Activated T-cell treated with anti-CD3 and anti-CD28 coated beads for 24 hours (primary cell): Measurements from ENCODE around the gene COL24A1.
"Not testable (repeated sequence)": the region's sequence is repeated elsewhere in the genome, so short reads cannot be mapped to it uniquely, and the experiment has no call there.

Experiments used
- DNase-seq: peaks from one replicate; pipeline ENCODE4 v3.0.0-alpha.2; 2020; ENCODE audit warnings: low read depth

The COL24A1 gene

DNA sequence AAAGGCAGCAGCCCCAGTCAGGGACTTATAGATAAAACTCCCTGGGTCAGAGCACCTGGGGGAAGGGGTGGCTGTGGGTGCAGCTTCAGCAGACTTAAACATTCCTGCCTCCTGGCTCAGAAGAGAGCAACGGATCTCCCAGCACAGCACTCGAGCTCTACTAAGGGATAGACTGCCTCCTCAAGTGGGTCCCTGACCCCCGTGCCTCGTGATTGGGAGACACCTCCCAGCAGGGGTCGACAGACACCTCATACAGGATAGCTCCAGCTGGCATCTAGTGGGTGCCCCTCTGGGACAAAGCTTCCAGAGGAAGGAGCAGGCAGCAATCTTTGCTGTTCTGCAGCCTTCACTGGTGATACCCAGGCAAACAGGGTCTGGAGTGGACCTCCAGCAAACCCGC is 84.1 kb downstream of the COL24A1 start:
- not testable (repeated sequence) for DNase-seq

GRCh38 chr1:86071870-86072269 is 84.7 kb downstream of the COL24A1 start:
- DNase-seq: not testable (repeated sequence)

- DNase-seq: no peak
Observed at GRCh38 chr1:86069757-86070145, 86.8 kb downstream of the COL24A1 start.

GRCh38 chr1:86068841-86069756 is 87.5 kb downstream of the COL24A1 start:
- no peak for DNase-seq

- DNase-seq: no peak
Observed at GRCh38 chr1:86068271-86068721, 88.3 kb downstream of the COL24A1 start.

- DNase-seq: no peak
Observed at GRCh38 chr1:86067626-86068025, 88.9 kb downstream of the COL24A1 start.

DNA sequence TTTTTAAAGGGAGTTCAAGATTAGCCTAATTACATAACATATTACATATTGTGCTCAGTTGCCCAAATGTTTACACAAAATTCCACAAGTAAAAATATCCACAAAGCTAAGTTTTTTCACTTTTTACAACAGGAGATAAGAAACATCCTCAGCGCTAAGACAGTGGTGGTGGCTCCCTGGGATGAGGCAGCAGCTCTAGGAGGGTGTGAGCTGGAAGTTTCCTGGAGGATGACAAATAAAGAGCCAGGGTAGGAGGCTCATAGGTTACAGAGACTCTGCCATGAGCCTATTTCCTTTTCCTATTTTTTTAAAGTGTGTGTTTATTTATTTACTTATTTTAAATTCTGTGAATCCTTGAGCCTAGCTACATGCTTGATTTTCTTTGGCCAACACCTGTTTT is 91.7 kb downstream of the COL24A1 start:
- DNase-seq: no peak

DNA sequence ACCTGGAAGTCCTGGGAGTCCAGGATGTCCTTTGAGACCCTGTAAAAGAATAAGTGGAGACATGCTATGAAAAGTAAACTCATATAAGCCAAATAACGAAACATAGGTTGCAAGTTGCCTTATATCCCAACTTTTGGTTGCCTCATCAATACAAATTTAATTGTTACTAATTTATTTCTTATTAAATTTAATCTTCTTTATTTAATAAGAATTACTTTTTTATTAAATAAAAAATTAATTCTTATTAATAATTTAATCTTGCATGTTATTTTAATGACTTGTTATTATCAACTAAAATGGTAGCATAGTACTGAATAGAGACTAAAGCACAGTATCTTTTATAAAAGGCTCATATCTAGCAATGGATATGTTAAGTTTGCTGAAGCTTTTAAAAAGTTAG is 92.9 kb downstream of the COL24A1 start:
- DNase-seq: no peak

DNA sequence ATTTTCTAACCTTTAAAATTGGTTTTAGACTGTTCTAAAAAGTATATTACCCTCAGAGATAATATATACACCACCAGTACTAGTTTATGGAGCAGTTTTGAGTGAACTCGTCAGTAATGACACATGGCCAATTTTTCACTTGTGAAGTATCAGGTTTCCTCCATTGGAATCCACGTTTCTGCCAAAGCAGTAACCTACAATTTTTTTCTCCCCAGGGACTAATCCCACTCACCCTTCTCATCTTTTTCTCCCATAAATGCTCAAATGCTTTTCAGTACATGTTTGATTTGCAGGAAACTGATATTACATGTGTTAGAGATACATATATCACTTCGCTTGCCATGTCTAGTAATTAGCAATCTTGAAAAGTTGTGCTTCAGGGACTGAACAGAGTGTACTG is 94.1 kb downstream of the COL24A1 start:
- DNase-seq: no peak

GRCh38 chr1:86061551-86061990 is 95.0 kb downstream of the COL24A1 start:
- DNase-seq: no peak

DNA sequence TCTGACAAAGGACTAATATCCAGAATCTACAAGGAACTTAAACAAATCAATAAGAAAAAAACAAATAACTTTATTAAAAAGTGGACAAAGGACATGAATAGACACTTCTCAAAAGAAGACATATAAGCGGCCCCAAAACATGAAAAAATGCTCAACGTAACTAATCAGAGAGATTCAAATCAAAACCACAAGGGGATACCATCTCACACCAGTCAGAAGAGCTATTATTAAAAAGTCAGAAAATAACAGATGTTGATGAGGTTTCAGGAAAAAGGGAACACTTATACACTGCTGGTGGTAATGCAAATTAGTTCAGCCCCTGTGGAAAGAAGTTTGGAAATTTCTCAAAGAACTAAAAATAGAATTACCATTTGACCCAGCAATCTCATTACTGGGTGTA is 102.2 kb downstream of the COL24A1 start:
- DNase-seq: no peak

DNA sequence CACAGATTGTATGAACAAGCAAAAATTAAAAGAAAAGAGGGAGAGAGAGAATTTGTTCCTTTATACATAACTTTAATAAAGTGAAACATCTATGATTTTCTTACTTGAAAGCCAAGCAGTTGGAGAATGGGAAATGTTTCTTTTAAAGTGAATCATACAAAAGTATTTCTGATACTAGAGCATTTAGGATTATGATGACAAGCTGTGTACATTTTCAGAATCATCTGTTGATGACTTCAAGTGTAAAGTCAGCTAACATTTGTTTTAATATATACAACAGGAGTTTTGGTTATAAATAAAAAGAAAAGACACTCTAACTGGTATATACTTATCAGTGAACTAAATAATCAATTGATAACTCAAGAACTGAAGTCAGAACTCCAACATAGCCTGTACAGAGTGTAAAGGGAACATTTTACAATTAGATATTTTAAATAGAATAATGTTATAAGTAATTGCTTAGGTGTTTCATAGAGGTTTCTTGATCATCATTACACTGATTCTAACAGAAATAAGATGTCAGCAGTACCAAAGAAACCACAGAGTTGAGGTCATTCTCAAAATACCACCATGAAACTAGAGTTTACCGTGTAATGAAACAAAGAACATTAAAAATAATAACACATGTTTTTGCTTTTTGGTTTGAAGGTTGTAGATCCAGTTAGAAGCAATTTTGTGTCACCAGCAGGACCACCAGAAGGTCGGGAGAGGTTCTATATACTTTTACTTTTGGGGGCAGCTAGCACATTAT is 103.4 kb downstream of the COL24A1 start:
- DNase-seq: no peak

DNA sequence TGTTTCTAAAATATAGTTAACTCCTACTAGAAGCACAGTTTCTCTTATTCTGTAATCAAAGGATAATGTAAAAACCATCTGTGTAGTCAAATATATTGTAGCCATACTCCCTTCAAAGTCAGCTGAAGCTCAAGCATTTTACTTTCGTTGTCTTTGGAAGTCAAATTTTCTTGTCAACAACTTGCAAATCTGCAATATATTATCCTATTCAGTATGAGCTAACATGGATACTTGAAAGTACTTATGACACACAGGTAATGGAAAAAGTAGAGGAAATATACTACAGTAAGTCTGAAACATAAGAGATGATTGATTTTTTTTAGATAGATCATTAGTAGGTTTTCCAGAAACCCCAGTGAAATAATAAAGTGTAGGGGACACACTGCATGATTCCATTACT is 121.5 kb downstream of the COL24A1 start:
- DNase-seq: no peak

GRCh38 chr1:86030180-86030579 is 126.4 kb downstream of the COL24A1 start:
- DNase-seq: no peak

- DNase-seq: no peak
Observed at GRCh38 chr1:86018283-86018923, 138.2 kb downstream of the COL24A1 start.

DNA sequence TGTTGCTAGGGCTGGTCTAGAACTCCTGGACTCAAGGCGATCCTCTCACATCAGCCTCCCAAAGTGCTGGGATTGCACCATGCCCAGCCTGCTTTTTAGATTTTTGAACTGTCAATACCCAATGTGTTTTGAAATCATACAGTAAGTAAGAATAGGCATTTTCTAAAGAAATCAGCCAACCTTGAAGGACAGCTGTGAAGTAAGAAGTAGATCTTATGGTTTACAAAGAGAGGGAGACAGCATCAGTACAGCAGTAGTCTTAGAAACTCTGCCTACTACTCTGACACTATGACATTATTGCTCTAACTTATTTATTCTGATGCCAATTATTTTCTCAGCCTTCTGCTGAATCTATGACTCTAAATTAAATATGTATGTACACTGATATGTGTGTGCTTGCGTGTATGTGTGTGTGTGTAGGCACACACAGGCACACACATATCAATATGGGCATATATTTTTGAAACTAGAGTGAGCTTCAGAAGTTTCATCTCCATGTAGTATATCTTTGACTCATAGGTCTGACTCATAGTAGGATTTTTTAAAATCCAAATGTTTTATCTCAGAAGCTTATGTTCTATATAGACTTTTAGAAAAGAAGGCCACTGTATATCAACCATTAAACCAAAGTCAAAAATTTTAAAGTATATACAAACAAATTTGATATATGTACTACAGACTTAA is 140.4 kb downstream of the COL24A1 start:
- DNase-seq: no peak

DNA sequence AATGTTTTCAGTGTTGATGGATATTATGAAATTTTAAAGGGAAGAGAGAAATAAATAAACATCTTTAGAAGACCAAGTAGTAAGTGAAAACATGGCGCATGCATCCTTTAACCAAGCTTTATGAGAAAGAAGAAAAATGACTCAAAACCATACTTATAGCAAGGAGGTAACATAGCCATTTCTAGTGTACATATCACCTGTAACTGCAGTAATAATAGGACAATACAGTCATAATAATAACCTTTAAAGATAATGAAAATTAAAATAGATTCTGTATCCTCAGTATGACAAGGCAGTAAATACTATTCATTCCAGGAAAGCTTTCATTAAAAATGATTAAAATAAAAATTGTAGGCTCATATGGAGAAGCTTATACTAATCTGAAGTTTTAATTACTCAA is 141.2 kb downstream of the COL24A1 start:
- no peak for DNase-seq

GRCh38 chr1:86000601-86001000 is 156.0 kb downstream of the COL24A1 start:
- DNase-seq: no peak

DNA sequence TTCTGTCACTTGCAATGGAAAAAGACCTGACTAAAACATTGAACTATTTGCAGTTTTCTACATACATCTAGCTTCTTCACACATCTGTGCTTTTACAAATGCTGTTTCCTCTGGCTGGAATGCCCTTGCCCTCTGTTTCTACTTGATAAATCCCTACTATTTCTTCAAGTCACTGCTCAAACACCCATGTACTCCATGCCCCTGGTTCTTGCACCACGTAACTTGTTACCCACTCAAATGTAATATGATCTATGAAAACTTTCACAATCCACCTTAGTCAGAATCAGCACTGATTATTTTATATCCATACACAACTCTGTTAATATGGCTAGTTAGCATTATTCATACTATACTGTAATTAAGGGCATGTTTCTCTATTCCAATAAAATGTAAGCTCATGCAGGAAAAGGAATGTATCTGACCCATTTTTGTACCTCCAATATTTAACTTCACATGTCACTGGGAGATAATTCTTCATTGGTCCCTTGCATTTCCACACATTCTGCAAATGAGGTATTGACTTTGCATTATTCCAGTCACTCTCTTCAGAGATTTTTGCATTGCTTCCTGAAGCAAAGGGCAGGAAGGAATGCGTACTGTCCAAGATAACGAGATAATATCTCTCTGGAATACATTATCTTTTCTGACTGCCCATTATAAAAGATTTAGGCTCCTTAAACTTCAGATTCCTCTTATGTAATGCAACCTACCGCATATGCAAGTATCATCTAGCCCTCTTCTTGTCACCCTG is 158.3 kb downstream of the COL24A1 start:
- DNase-seq: no peak

DNA sequence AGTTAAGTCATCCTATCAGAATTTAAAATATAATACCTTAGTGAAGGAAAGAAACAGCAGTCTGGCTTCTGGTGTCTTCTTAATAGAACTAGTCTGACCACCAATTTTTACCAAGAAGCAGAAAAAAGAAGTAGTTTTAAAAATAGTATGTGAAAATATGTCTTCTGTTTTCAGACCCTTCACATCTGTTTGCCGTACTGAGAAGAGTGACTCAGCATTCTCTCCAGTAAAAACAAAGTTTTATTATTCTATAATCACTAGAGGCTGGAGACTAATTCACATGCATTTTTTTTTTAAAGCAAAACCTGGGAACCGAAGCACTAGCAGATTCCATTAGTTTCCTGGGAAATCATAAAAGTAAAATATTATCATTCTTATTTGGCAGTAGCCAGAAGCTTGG is 163.8 kb downstream of the COL24A1 start:
- DNase-seq: no peak

DNA sequence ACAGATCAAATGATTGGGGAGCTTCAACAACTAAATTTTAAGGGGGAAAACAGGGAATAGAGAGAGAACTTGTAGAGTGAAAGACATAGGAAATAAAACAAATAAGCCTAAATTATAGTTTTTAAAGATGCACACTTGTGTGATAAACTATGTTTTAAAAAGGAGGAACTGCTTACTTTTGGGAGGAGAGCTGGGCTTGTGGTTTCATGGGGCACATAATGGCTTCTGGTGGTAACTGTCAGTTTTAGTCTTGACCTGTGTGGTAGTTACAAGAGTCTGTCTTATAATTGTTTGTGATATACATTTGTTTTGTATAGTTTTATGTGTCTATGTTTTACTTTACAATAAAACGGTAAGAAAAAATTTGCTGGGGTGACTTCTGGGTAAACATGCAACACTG is 165.3 kb downstream of the COL24A1 start:
- DNase-seq: no peak
